IPS DF 6.9 (cell line): ENCODE data around the gene TMEM117.

Source experiments
- DNase-seq: peaks from one replicate; pipeline ENCODE4 v3.0.0-alpha.2; 2013; ENCODE audit warnings: low read depth, low spot score
- H3K27ac ChIP-seq: one replicate; pipeline ENCODE4 v1.5.1; 2013; ENCODE audit warnings: low read length, control low read depth
- H3K27me3 ChIP-seq: 2 replicates; pipeline ENCODE4 v1.6.1; 2013; ENCODE audit warnings: mild to moderate bottlenecking, low read length; ENCODE audit not compliant: control insufficient read depth, insufficient read depth
- H3K36me3 ChIP-seq: 2 replicates; pipeline ENCODE4 v1.6.1; 2013; ENCODE audit warnings: low read length; ENCODE audit not compliant: control insufficient read depth, insufficient read depth
- H3K4me1 ChIP-seq: 2 replicates; pipeline ENCODE4 v1.6.1; 2013; ENCODE audit warnings: low read length; ENCODE audit not compliant: control insufficient read depth, insufficient read depth
- H3K4me3 ChIP-seq: 2 replicates; pipeline ENCODE4 v1.5.1; 2013; ENCODE audit warnings: mild to moderate bottlenecking, low read length
- H3K9me3 ChIP-seq: 2 replicates; pipeline ENCODE4 v1.6.1; 2013; ENCODE audit warnings: low read length, inconsistent platforms; ENCODE audit not compliant: control insufficient read depth, insufficient read depth
- WGBS: extraction: QIAGEN DNeasy Blood & Tissue Kit; methylation state at CpG from one replicate; pipeline ENCODE4 v1.1.7; 2013; ENCODE audit warnings: mixed read lengths, missing lambda C conversion rate; ENCODE audit not compliant: insufficient read length, insufficient coverage; 5-methylcytosine and 5-hydroxymethylcytosine counted together

The TMEM117 gene

GRCh38 chr12:44381341-44381740 lies 545.5 kb downstream of the TMEM117 start:
- Histone ChIP-seq H3K27me3 (no peaks in the 10 kb centered on the region), H3K36me3 (no peaks in the 10 kb centered on the region), H3K4me1 (peaks cover 2% of the 10 kb centered on the region; the same call in 1 of the 2 replicates), H3K4me3 (no peak overlapping the region), H3K9me3 (no peaks in the 10 kb centered on the region), H3K27ac (no peak overlapping the region)
- no peak for DNase-seq
- WGBS: no CpG with 5 or more reads among the region's 6 CpGs

- Histone ChIP-seq H3K9me3 (no peaks in the 10 kb centered on the region), H3K4me3 (no peak overlapping the region), H3K27me3 (no peaks in the 10 kb centered on the region), H3K36me3 (no peaks in the 10 kb centered on the region), H3K27ac (no peak overlapping the region), H3K4me1 (peaks cover 2% of the 10 kb centered on the region; the same call in 1 of the 2 replicates)
- DNase-seq: no peak
- WGBS: no CpG with 5 or more reads among the region's 3 CpGs
These were observed 548.3 kb downstream of the TMEM117 start for GRCh38 chr12:44384136-44384535.

GRCh38 chr12:44385964-44386363 lies 550.1 kb downstream of the TMEM117 start:
- 100% methylated on average over 1 of the region's 4 CpGs for WGBS
- Histone ChIP-seq H3K36me3 (no peaks in the 10 kb centered on the region), H3K9me3 (no peaks in the 10 kb centered on the region), H3K4me3 (no peak overlapping the region), H3K4me1 (peaks cover 2% of the 10 kb centered on the region; the same call in 1 of the 2 replicates), H3K27me3 (no peaks in the 10 kb centered on the region), H3K27ac (no peak overlapping the region)
- no peak for DNase-seq

GRCh38 chr12:44387581-44387980 lies 551.7 kb downstream of the TMEM117 start:
- Histone ChIP-seq H3K27ac (no peak overlapping the region), H3K36me3 (no peaks in the 10 kb centered on the region), H3K4me3 (no peak overlapping the region), H3K4me1 (peaks cover 2% of the 10 kb centered on the region; the same call in 1 of the 2 replicates), H3K27me3 (no peaks in the 10 kb centered on the region), H3K9me3 (no peaks in the 10 kb centered on the region)
- no peak for DNase-seq

- Histone ChIP-seq H3K9me3 (no peaks in the 10 kb centered on the region), H3K36me3 (no peaks in the 10 kb centered on the region), H3K4me3 (no peak overlapping the region), H3K27me3 (no peaks in the 10 kb centered on the region), H3K4me1 (peaks cover 2% of the 10 kb centered on the region; the same call in 1 of the 2 replicates), H3K27ac (no peak overlapping the region)
- no peak for DNase-seq
- no CpG with 5 or more reads among the region's 2 CpGs for WGBS
These were observed 553.2 kb downstream of the TMEM117 start for GRCh38 chr12:44389038-44389437.

GRCh38 chr12:44389896-44390295 lies 554.0 kb downstream of the TMEM117 start:
- Histone ChIP-seq H3K27ac (no peak overlapping the region), H3K4me1 (no peaks in the 10 kb centered on the region; the same call in 1 of the 2 replicates), H3K9me3 (no peaks in the 10 kb centered on the region), H3K27me3 (no peaks in the 10 kb centered on the region), H3K4me3 (no peak overlapping the region), H3K36me3 (no peaks in the 10 kb centered on the region)
- DNase-seq: no peak
- no CpG with 5 or more reads among the region's 1 CpG for WGBS

GRCh38 chr12:44397631-44398030 lies 561.8 kb downstream of the TMEM117 start:
- H3K4me1 ChIP-seq: no peaks in the 10 kb centered on the region
- H3K9me3 ChIP-seq: no peaks in the 10 kb centered on the region
- H3K27ac ChIP-seq: no peak overlapping the region
- no peaks in the 10 kb centered on the region for H3K27me3 ChIP-seq
- no peak overlapping the region for H3K4me3 ChIP-seq
- no peaks in the 10 kb centered on the region for H3K36me3 ChIP-seq
- no peak for DNase-seq
- no CpG with 5 or more reads among the region's 3 CpGs for WGBS

GRCh38 chr12:44403185-44403584 lies 567.3 kb downstream of the TMEM117 start:
- H3K27me3 ChIP-seq: no peaks in the 10 kb centered on the region
- no peak overlapping the region for H3K4me3 ChIP-seq
- no CpG with 5 or more reads among the region's 2 CpGs for WGBS
- no peak overlapping the region for H3K27ac ChIP-seq
- DNase-seq: no peak
- no peaks in the 10 kb centered on the region for H3K9me3 ChIP-seq
- no peaks in the 10 kb centered on the region for H3K36me3 ChIP-seq
- H3K4me1 ChIP-seq: no peaks in the 10 kb centered on the region; the same call in 1 of the 2 replicates

- Histone ChIP-seq H3K36me3 (no peaks in the 10 kb centered on the region), H3K9me3 (no peaks in the 10 kb centered on the region), H3K4me1 (no peaks in the 10 kb centered on the region; the same call in 1 of the 2 replicates), H3K27ac (no peak overlapping the region), H3K27me3 (no peaks in the 10 kb centered on the region), H3K4me3 (no peak overlapping the region)
- no peak for DNase-seq
- no CpG with 5 or more reads among the region's 4 CpGs for WGBS
These were observed 569.4 kb downstream of the TMEM117 start for GRCh38 chr12:44405297-44405696.

- H3K4me3 ChIP-seq: no peak overlapping the region
- no peaks in the 10 kb centered on the region for H3K36me3 ChIP-seq
- no peaks in the 10 kb centered on the region for H3K9me3 ChIP-seq
- no peak for DNase-seq
- H3K27ac ChIP-seq: no peak overlapping the region
- no peaks in the 10 kb centered on the region for H3K4me1 ChIP-seq
- no peaks in the 10 kb centered on the region for H3K27me3 ChIP-seq
- WGBS: no CpG with 5 or more reads among the region's 1 CpG
These were observed 586.7 kb downstream of the TMEM117 start for GRCh38 chr12:44422559-44422958.

GRCh38 chr12:44428825-44429224 lies 592.9 kb downstream of the TMEM117 start:
- WGBS: no CpG with 5 or more reads among the region's 2 CpGs
- Histone ChIP-seq H3K4me1 (peaks cover 6% of the 10 kb centered on the region; the same call in 1 of the 2 replicates), H3K4me3 (no peak overlapping the region), H3K36me3 (no peaks in the 10 kb centered on the region), H3K27ac (no peak overlapping the region), H3K27me3 (no peaks in the 10 kb centered on the region), H3K9me3 (no peaks in the 10 kb centered on the region)
- peak; percentile 71 for DNase-seq
